ENCODE results near the gene APOOL.

GRCh38 chrX:85107407-85107806 lies 103.7 kb downstream of the APOOL start:
- TF ChIP-seq POLR2A (IDR thresholded peaks at IDR 0.05), result no peak
- TF ChIP-seq CTCF (IDR thresholded peaks at IDR 0.05), result no peak
